ENCODE data around the gene APBB2.

APBB2 gene

GRCh38 chr4:41102414-41103092 is 111.8 kb downstream of the APBB2 start:
- no peaks in the 10 kb centered on the region for H3K9me3 ChIP-seq
- no peaks in the 10 kb centered on the region for H3K36me3 ChIP-seq
- H3K4me2 ChIP-seq, result no peak overlapping the region
- no peak overlapping the region for H3K4me3 ChIP-seq
- no peaks in the 10 kb centered on the region for H3K27me3 ChIP-seq
- no peak overlapping the region for H3K27ac ChIP-seq
- no peaks in the 10 kb centered on the region for H4K20me1 ChIP-seq
- no peak overlapping the region for H3K9ac ChIP-seq
- TF ChIP-seq Cebpa-rat (IDR thresholded peaks at IDR 0.05), result no peak
- H3K4me1 ChIP-seq, result no peaks in the 10 kb centered on the region; the same call in 1 of the 2 replicates

- no peaks in the 10 kb centered on the region; the same call in 1 of the 2 replicates for H3K4me1 ChIP-seq
- H3K4me3 ChIP-seq, result no peak overlapping the region
- no peak overlapping the region for H3K4me2 ChIP-seq
Observed at GRCh38 chr4:41098093-41099048, 116.0 kb downstream of the APBB2 start.

GRCh38 chr4:41095973-41096372 is 118.4 kb downstream of the APBB2 start:
- no peaks in the 10 kb centered on the region for H3K4me1 ChIP-seq
- no peak overlapping the region for H3K9ac ChIP-seq
- H3K27me3 ChIP-seq, result no peaks in the 10 kb centered on the region
- H3K27ac ChIP-seq, result no peak overlapping the region
- H3K4me2 ChIP-seq, result no peak overlapping the region
- no peaks in the 10 kb centered on the region for H4K20me1 ChIP-seq
- H3K36me3 ChIP-seq, result no peaks in the 10 kb centered on the region
- H3K9me3 ChIP-seq, result no peaks in the 10 kb centered on the region
- TF ChIP-seq Cebpa-rat (IDR thresholded peaks at IDR 0.05), result no peak
- H3K4me3 ChIP-seq, result no peak overlapping the region

More at GRCh38 chr4:41098093-41099048, 116.0 kb downstream of the APBB2 start:
- no peak overlapping the region for H3K27ac ChIP-seq
- H3K27me3 ChIP-seq, result no peaks in the 10 kb centered on the region
- no peaks in the 10 kb centered on the region for H4K20me1 ChIP-seq
- no peaks in the 10 kb centered on the region for H3K36me3 ChIP-seq
- no peak overlapping the region for H3K9ac ChIP-seq
- no peaks in the 10 kb centered on the region for H3K9me3 ChIP-seq
- TF ChIP-seq Cebpa-rat (IDR thresholded peaks at IDR 0.05), result no peak

- Histone ChIP-seq H4K20me1 (no peaks in the 10 kb centered on the region), H3K4me3 (no peak overlapping the region), H3K27me3 (no peaks in the 10 kb centered on the region), H3K4me1 (no peaks in the 10 kb centered on the region), H3K27ac (no peak overlapping the region), H3K36me3 (no peaks in the 10 kb centered on the region), H3K4me2 (no peak overlapping the region), H3K9me3 (no peaks in the 10 kb centered on the region), H3K9ac (no peak overlapping the region)
- no peak for TF ChIP-seq Cebpa-rat (IDR thresholded peaks at IDR 0.05)
Observed at GRCh38 chr4:41095192-41095872, 119.0 kb downstream of the APBB2 start.

GRCh38 chr4:41092128-41092527 is 122.2 kb downstream of the APBB2 start:
- H3K27ac ChIP-seq, result no peak overlapping the region
- H3K4me1 ChIP-seq, result no peaks in the 10 kb centered on the region
- TF ChIP-seq Cebpa-rat (IDR thresholded peaks at IDR 0.05), result no peak
- H3K4me2 ChIP-seq, result no peak overlapping the region
- H3K27me3 ChIP-seq, result no peaks in the 10 kb centered on the region; the same call in 1 of the 2 replicates
- H3K36me3 ChIP-seq, result no peaks in the 10 kb centered on the region
- H4K20me1 ChIP-seq, result no peaks in the 10 kb centered on the region
- H3K9me3 ChIP-seq, result peaks cover 7% of the 10 kb centered on the region
- H3K4me3 ChIP-seq, result no peak overlapping the region
- H3K9ac ChIP-seq, result no peak overlapping the region

GRCh38 chr4:41081847-41082246 is 132.5 kb downstream of the APBB2 start:
- H3K4me2 ChIP-seq, result no peak overlapping the region
- H3K27me3 ChIP-seq, result no peaks in the 10 kb centered on the region
- H3K36me3 ChIP-seq, result no peaks in the 10 kb centered on the region
- no peaks in the 10 kb centered on the region for H3K4me1 ChIP-seq
- peaks cover 18% of the 10 kb centered on the region for H3K9me3 ChIP-seq
- H3K9ac ChIP-seq, result no peak overlapping the region
- H3K4me3 ChIP-seq, result no peak overlapping the region
- H3K27ac ChIP-seq, result no peak overlapping the region
- no peak for TF ChIP-seq Cebpa-rat (IDR thresholded peaks at IDR 0.05)
- H4K20me1 ChIP-seq, result no peaks in the 10 kb centered on the region

GRCh38 chr4:41080976-41081375 is 133.4 kb downstream of the APBB2 start:
- no peaks in the 10 kb centered on the region for H3K36me3 ChIP-seq
- no peak overlapping the region for H3K27ac ChIP-seq
- no peak overlapping the region for H3K9ac ChIP-seq
- no peak overlapping the region for H3K4me3 ChIP-seq
- H3K27me3 ChIP-seq, result no peaks in the 10 kb centered on the region
- H4K20me1 ChIP-seq, result no peaks in the 10 kb centered on the region
- no peak for TF ChIP-seq Cebpa-rat (IDR thresholded peaks at IDR 0.05)
- no peak overlapping the region for H3K4me2 ChIP-seq
- H3K4me1 ChIP-seq, result no peaks in the 10 kb centered on the region
- peaks cover 9% of the 10 kb centered on the region for H3K9me3 ChIP-seq

- TF ChIP-seq Cebpa-rat (IDR thresholded peaks at IDR 0.05), result no peak
- H3K4me2 ChIP-seq, result no peak overlapping the region
Observed at GRCh38 chr4:41079881-41080560, 134.3 kb downstream of the APBB2 start.

GRCh38 chr4:41077628-41078027 is 136.7 kb downstream of the APBB2 start:
- H3K9ac ChIP-seq, result no peak overlapping the region
- no peak for TF ChIP-seq Cebpa-rat (IDR thresholded peaks at IDR 0.05)

More at GRCh38 chr4:41079881-41080560, 134.3 kb downstream of the APBB2 start:
- no peak overlapping the region for H3K9ac ChIP-seq
- H3K36me3 ChIP-seq, result no peaks in the 10 kb centered on the region
- no peaks in the 10 kb centered on the region for H3K9me3 ChIP-seq
- H3K4me1 ChIP-seq, result no peaks in the 10 kb centered on the region
- H4K20me1 ChIP-seq, result no peaks in the 10 kb centered on the region
- no peak overlapping the region for H3K4me3 ChIP-seq
- no peak overlapping the region for H3K27ac ChIP-seq
- H3K27me3 ChIP-seq, result no peaks in the 10 kb centered on the region

More at GRCh38 chr4:41077628-41078027, 136.7 kb downstream of the APBB2 start:
- Histone ChIP-seq H3K36me3 (no peaks in the 10 kb centered on the region), H3K27ac (no peak overlapping the region), H3K4me2 (no peak overlapping the region), H3K27me3 (no peaks in the 10 kb centered on the region), H3K4me3 (no peak overlapping the region), H3K4me1 (peaks cover 5% of the 10 kb centered on the region), H3K9me3 (no peaks in the 10 kb centered on the region), H4K20me1 (no peaks in the 10 kb centered on the region)
